Testis (tissue), 3 donors: ENCODE data around the gene NTM. TPM values are rescaled to one million over a fixed set of nuclear protein-coding genes. Genes with fewer than 3 reads are reported as not detected.

ENCODE experiments used
- DNase-seq: peaks from one replicate; pipeline ENCODE4 v3.0.0-alpha.2; 2019
- H3K27ac ChIP-seq, 2 donors: fragments of 200-600 bp; sonication (generic); one replicate each; pipeline ENCODE4 v1.5.1; 2019
- H3K27me3 ChIP-seq: fragments of 200-600 bp; sonication (generic); one replicate; pipeline ENCODE4 v1.5.1; 2019
- H3K36me3 ChIP-seq: fragments of 200-600 bp; sonication (generic); one replicate; pipeline ENCODE4 v1.5.1; 2017; ENCODE audit warnings: low read depth; ENCODE audit errors: missing control alignments
- H3K4me1 ChIP-seq: fragments of 200-600 bp; sonication (generic); one replicate; pipeline ENCODE4 v1.5.1; 2019
- H3K4me3 ChIP-seq, 2 donors: fragments of 200-600 bp; sonication (generic); one replicate each; pipeline ENCODE4 v1.5.1; 2017 to 2019
- H3K9me3 ChIP-seq: fragments of 200-600 bp; sonication (generic); one replicate; pipeline ENCODE4 v1.5.1; 2017
- POLR2A ChIP-seq: fragments of 450-650 bp; IDR thresholded peaks from one replicate; pipeline ENCODE4 v1.6.1; 2017; ENCODE audit warnings: antibody characterized with exemption, mild to moderate bottlenecking, moderate library complexity
- WGBS, 2 donors: methylation state at CpG; one replicate each; pipeline ENCODE4 v1.1.5; 2018; 5-methylcytosine and 5-hydroxymethylcytosine counted together
- intact Hi-C: fragments of 100-400 bp; cut with DNase I; formaldehyde crosslinking; loops from one replicate; pipeline ENCODE4 v1.15.1; 2023; ENCODE audit warnings: low total_unique reads
- polyA plus RNA-seq: library from polyadenylated mRNA; stranded (reverse); fragments of 350-450 nt; fragmentation: Illumina TruSeq; extraction: RNeasy Lipid Tissue Mini Kit (QIAGEN cat#74804); gene quantifications from one replicate; pipeline ENCODE4 v1.2.3, GENCODE V29; 2014; ENCODE audit warnings: low read depth, low replicate concordance; ENCODE audit not compliant: insufficient read depth
- total RNA-seq, 2 donors: library from RNA; depleted of rRNA; stranded (reverse); fragments of >200 nt; gene quantifications; one replicate each; pipeline ENCODE4 v1.2.3, GENCODE V29; 2016
- TF ChIP-seq, protein P1 (sequence below), 3 experiments: fragments of 450-650 bp in 2 of 3; fragments of 200-600 bp in 1 of 3; sonication (generic) in 1 of 3; IDR thresholded peaks; one replicate each; pipeline ENCODE4 v1.5.1; 2016 to 2019; ENCODE audit warnings: antibody characterized with exemption in 3 of 3, mild to moderate bottlenecking in 2 of 3, moderate library complexity in 1 of 3

NTM gene
- total and polyA plus RNA-seq, 3 donors from 2014 or later = 1.7 to 4.5 (median 1.8) TPM

DNA sequence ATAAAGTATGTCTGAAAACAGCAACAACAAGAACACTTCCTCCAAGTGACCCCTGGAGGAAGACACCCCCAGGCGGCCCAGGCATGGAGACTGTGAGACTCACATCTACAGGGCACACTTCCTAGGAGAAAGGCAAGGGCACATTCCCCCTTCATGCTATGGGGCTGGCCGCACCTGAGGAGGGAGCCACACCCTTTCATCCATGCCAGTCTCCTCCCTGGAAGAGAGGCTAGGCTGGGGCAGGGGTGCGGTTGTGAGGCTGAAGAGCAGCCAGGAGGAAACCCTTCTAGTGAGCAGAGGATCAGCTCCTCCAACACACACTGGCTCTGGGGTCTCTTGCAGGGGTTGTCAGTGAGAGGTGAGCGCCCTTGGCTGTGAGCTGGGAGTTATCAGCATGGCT lies 678.8 kb downstream of the NTM start:
- no peaks in the 10 kb centered on the region for H3K4me1 ChIP-seq
- H3K27me3 ChIP-seq = no peaks in the 10 kb centered on the region
- H3K36me3 ChIP-seq = no peaks in the 10 kb centered on the region
- H3K9me3 ChIP-seq = no peaks in the 10 kb centered on the region
- WGBS, 2 donors = 80 to 95% methylated on average over 1 to 4 of the region's 4 CpGs
- no peak overlapping the region for H3K27ac ChIP-seq
- no peak for TF ChIP-seq POLR2A
- TF ChIP-seq, protein P1, sequence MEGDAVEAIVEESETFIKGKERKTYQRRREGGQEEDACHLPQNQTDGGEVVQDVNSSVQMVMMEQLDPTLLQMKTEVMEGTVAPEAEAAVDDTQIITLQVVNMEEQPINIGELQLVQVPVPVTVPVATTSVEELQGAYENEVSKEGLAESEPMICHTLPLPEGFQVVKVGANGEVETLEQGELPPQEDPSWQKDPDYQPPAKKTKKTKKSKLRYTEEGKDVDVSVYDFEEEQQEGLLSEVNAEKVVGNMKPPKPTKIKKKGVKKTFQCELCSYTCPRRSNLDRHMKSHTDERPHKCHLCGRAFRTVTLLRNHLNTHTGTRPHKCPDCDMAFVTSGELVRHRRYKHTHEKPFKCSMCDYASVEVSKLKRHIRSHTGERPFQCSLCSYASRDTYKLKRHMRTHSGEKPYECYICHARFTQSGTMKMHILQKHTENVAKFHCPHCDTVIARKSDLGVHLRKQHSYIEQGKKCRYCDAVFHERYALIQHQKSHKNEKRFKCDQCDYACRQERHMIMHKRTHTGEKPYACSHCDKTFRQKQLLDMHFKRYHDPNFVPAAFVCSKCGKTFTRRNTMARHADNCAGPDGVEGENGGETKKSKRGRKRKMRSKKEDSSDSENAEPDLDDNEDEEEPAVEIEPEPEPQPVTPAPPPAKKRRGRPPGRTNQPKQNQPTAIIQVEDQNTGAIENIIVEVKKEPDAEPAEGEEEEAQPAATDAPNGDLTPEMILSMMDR (IDR thresholded peaks at IDR 0.05) = no peak
- DNase-seq = no peak
- intact Hi-C loops = no loop called here
- no peak overlapping the region for H3K4me3 ChIP-seq

DNA sequence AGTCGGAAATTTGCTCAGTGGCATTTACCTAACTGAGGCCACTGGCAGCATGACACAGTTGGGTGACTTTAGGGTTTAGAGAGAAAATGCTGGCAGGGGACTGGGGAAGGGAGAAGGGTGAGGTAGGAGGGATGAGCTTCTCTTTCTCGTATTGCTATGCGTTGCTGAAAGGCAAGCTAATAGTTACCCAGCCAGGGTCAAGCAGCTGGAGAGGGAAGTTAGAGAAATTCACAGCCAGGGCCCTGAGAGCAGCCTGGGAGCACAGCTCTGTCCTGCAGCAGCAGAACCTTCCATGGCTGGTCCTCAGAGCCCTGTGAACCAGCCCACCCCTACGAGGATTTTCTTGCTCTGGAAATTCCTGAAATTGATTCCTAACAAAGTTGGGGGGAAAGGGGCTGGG lies 679.6 kb downstream of the NTM start:
- TF ChIP-seq, protein P1 (IDR thresholded peaks at IDR 0.05) = no peak
- no peak for TF ChIP-seq POLR2A

GRCh38 chr11:132050577-132051165 lies 680.3 kb downstream of the NTM start:
- Histone ChIP-seq H3K4me1 (no peaks in the 10 kb centered on the region), H3K36me3 (no peaks in the 10 kb centered on the region), H3K4me3 (no peak overlapping the region), H3K27ac (no peak overlapping the region), H3K9me3 (no peaks in the 10 kb centered on the region), H3K27me3 (no peaks in the 10 kb centered on the region)
- no peak for TF ChIP-seq POLR2A
- TF ChIP-seq, protein P1 (IDR thresholded peaks at IDR 0.05) = no peak
- DNase-seq = no peak
- intact Hi-C loops = no loop called here
- 70 to 73% methylated on average over 6 of the region's 6 CpGs for WGBS, 2 donors

More for the DNA sequence above, 679.6 kb downstream of the NTM start:
- no peaks in the 10 kb centered on the region for H3K4me1 ChIP-seq
- intact Hi-C loops = no loop called here
- H3K36me3 ChIP-seq = no peaks in the 10 kb centered on the region
- H3K27ac ChIP-seq = no peak overlapping the region
- no peak for DNase-seq
- WGBS, 2 donors = 69 to 70% methylated on average over 4 of the region's 4 CpGs
- no peak overlapping the region for H3K4me3 ChIP-seq
- no peaks in the 10 kb centered on the region for H3K27me3 ChIP-seq
- no peaks in the 10 kb centered on the region for H3K9me3 ChIP-seq

- H3K4me3 ChIP-seq = no peak overlapping the region
- no peak overlapping the region for H3K27ac ChIP-seq
- TF ChIP-seq, protein P1 (IDR thresholded peaks at IDR 0.05) = no peak
- no peak for TF ChIP-seq POLR2A
- H3K9me3 ChIP-seq = no peaks in the 10 kb centered on the region
- intact Hi-C loops = no loop called here
- H3K27me3 ChIP-seq = no peaks in the 10 kb centered on the region
- H3K4me1 ChIP-seq = no peaks in the 10 kb centered on the region
- no peaks in the 10 kb centered on the region for H3K36me3 ChIP-seq
- no peak for DNase-seq
- 83% methylated on average over 2 of the region's 2 CpGs; no CpG with 5 or more reads in 1 of the 2 donors for WGBS, 2 donors
Observed at GRCh38 chr11:132051704-132052103, 681.3 kb downstream of the NTM start.

GRCh38 chr11:132052342-132052741 lies 681.9 kb downstream of the NTM start:
- no peak overlapping the region for H3K27ac ChIP-seq
- H3K27me3 ChIP-seq = no peaks in the 10 kb centered on the region
- H3K9me3 ChIP-seq = no peaks in the 10 kb centered on the region
- H3K36me3 ChIP-seq = no peaks in the 10 kb centered on the region
- DNase-seq = no peak
- intact Hi-C loops = no loop called here
- TF ChIP-seq POLR2A = no peak
- TF ChIP-seq, protein P1 (IDR thresholded peaks at IDR 0.05) = no peak
- no peak overlapping the region for H3K4me3 ChIP-seq
- 63 to 73% methylated on average over 2 of the region's 2 CpGs for WGBS, 2 donors
- no peaks in the 10 kb centered on the region for H3K4me1 ChIP-seq
